PC-3 (cell line): ENCODE results near the gene MBTD1. TPM values are rescaled to one million over a fixed set of nuclear protein-coding genes. Genes with fewer than 3 reads are reported as not detected.

Source experiments
- ATAC-seq: fragments of 200-7000 bp; cut with Tn5 transposase; 2 replicates; pipeline ENCODE4 v1.9.1; 2020; ENCODE audit warnings: mild to moderate bottlenecking, moderate library complexity
- BruUV-seq: library from RNA; stranded (reverse); fragments of 400-500 nt; replicated peaks from 2 replicates; lab custom pipeline; 2021; lab: Mats Ljungman, UMichigan
- CTCF ChIA-PET: fragments of 300-600 bp; sonication (Branson Sonifier 250); formaldehyde crosslinking; loops from one replicate; lab custom pipeline; 2022; ENCODE audit warnings: antibody characterized with exemption; lab: Charles Lee
- POLR2A ChIA-PET: fragments of 300-600 bp; sonication (Branson Sonifier 250); formaldehyde crosslinking; loops from one replicate; lab custom pipeline; 2022; ENCODE audit warnings: antibody characterized with exemption; ENCODE audit not compliant: unreplicated experiment; lab: Charles Lee
- DNase-seq: peaks from one replicate; pipeline ENCODE4 v3.0.0-alpha.2; 2015
- H2AFZ ChIP-seq: fragments of 300-600 bp; sonication (generic); 2 replicates; pipeline ENCODE4 v1.6.0; 2016; ENCODE audit warnings: antibody characterized with exemption, low read length
- H3F3A ChIP-seq: fragments of 300-600 bp; sonication (generic); one replicate; pipeline ENCODE4 v1.6.0; 2017; ENCODE audit warnings: antibody characterized with exemption, low read length, control low read depth, mild to moderate bottlenecking; ENCODE audit not compliant: unreplicated experiment
- H3K27ac ChIP-seq: fragments of 300-600 bp; sonication (generic); 2 replicates; pipeline ENCODE4 v1.5.1; 2016; ENCODE audit warnings: mild to moderate bottlenecking, low read length
- H3K27me3 ChIP-seq: fragments of 300-600 bp; sonication (generic); 2 replicates; pipeline ENCODE4 v1.6.1; 2016; ENCODE audit warnings: low read length, mixed read lengths
- H3K36me3 ChIP-seq: fragments of 300-600 bp; sonication (generic); 2 replicates; pipeline ENCODE4 v1.6.1; 2016; ENCODE audit warnings: low read depth, mixed run types, low read length, mixed read lengths
- H3K4me1 ChIP-seq: fragments of 300-600 bp; sonication (generic); 2 replicates; pipeline ENCODE4 v1.5.1; 2016; ENCODE audit warnings: low read length; ENCODE audit not compliant: insufficient read depth
- H3K4me2 ChIP-seq: fragments of 300-600 bp; sonication (generic); 2 replicates; pipeline ENCODE4 v1.6.0; 2016; ENCODE audit warnings: low read length
- H3K4me3 ChIP-seq: fragments of 300-600 bp; sonication (generic); 2 replicates; pipeline ENCODE4 v1.5.1; 2016; ENCODE audit warnings: mild to moderate bottlenecking, low read length, mixed read lengths
- H3K79me2 ChIP-seq: fragments of 300-600 bp; sonication (generic); 2 replicates; pipeline ENCODE4 v1.6.1; 2017; ENCODE audit warnings: low read length, mixed read lengths
- H3K9ac ChIP-seq: fragments of 300-600 bp; sonication (generic); 2 replicates; pipeline ENCODE4 v1.6.0; 2016; ENCODE audit warnings: mild to moderate bottlenecking, low read length
- H3K9me2 ChIP-seq: fragments of 300-600 bp; sonication (generic); replicated peaks from 2 replicates; pipeline ENCODE4 v1.6.1; 2016; ENCODE audit warnings: mixed run types, low read length, mixed read lengths
- H3K9me3 ChIP-seq: fragments of 300-600 bp; sonication (generic); 2 replicates; pipeline ENCODE4 v1.6.1; 2016; ENCODE audit warnings: low read length, mixed read lengths
- H4K20me1 ChIP-seq: fragments of 300-600 bp; sonication (generic); 2 replicates; pipeline ENCODE4 v1.6.1; 2016; ENCODE audit warnings: low read length, mixed read lengths
- CTCF ChIP-seq: fragments of 300-600 bp; sonication (generic); conservative IDR thresholded peaks from 2 replicates; pipeline ENCODE4 v1.5.1; 2017; ENCODE audit warnings: antibody characterized with exemption, low read depth, mild to moderate bottlenecking, low read length
- EZH2 ChIP-seq: fragments of 300-600 bp; sonication (generic); IDR thresholded peaks from one replicate; pipeline ENCODE4 v1.6.1; 2017; ENCODE audit warnings: antibody characterized with exemption, mild to moderate bottlenecking, low read length; ENCODE audit not compliant: unreplicated experiment
- EZH2phosphoT487 ChIP-seq: fragments of 300-600 bp; sonication (generic); IDR thresholded peaks from 2 replicates; pipeline ENCODE4 v1.6.1; 2018; ENCODE audit warnings: mild to moderate bottlenecking, antibody characterized with exemption, low read length, borderline replicate concordance
- intact Hi-C: fragments of 100-400 bp; cut with micrococcal nuclease; formaldehyde crosslinking; loops from 2 replicates; pipeline ENCODE4 v1.9.0; 2023
- total RNA-seq: library from RNA; depleted of rRNA; stranded (reverse); fragments of >200 nt; gene quantifications from 2 replicates; pipeline ENCODE4 v1.2.3, GENCODE V29; 2014

Gene MBTD1
- total RNA-seq, 1 experiment from 2014 or later: 13.8 TPM

GRCh38 chr17:51153210-51154072 is 106.4 kb downstream of the MBTD1 start, which contains the start of gene NME1:
NME1 (plus strand) TSS chr17:51153559; CDS start chr17:51155655, 2,096 bp downstream.
- no TSS peak for BruUV-seq
- TF ChIP-seq CTCF: peak; percentile 98
- no peak for TF ChIP-seq EZH2
- no peak for TF ChIP-seq EZH2phosphoT487
- POLR2A ChIA-PET: interaction anchor here (0.5 to 1.7 kb wide), 6 partner anchors 32 to 287 kb away, joined by 3 to 13 read pairs (median 6); partner anchors contain the start of genes SPAG9 and TOB1
- peak within 1 kb of the TSS; percentile 95 for H3K4me2 ChIP-seq
- CTCF ChIA-PET: interaction anchor here (0.6 to 1.8 kb wide), 12 partner anchors 29 to 156 kb away, joined by 3 to 29 read pairs (median 4); partner anchors contain the start of gene SPAG9
- ATAC-seq (peak; percentile 91), DNase-seq (peak; percentile 100)
- H3K27me3 ChIP-seq: no peaks in the 10 kb centered on the region
- intact Hi-C loops: loop anchor here (1.0 to 5.0 kb wide), 6 partner anchors 32 to 286 kb away; partner anchors contain the start of gene TOB1
- peaks cover 51% of the 10 kb centered on the region for H3K79me2 ChIP-seq
- peaks cover 21% of the 10 kb centered on the region for H3K4me1 ChIP-seq
- H3K27ac ChIP-seq: peak within 1 kb of the TSS; percentile 74
- peaks cover 9% of the 10 kb centered on the region for H4K20me1 ChIP-seq
- H3K36me3 ChIP-seq: peaks cover 24% of the 10 kb centered on the region
- peak within 1 kb of the TSS; percentile 91 for H3K9ac ChIP-seq
- no peaks in the 10 kb centered on the region for H3K9me3 ChIP-seq
- peak within 1 kb of the TSS; percentile 81 for H2AFZ ChIP-seq
- no peaks in the 10 kb centered on the region for H3F3A ChIP-seq
- H3K4me3 ChIP-seq: peak within 1 kb of the TSS; percentile 87
- H3K9me2 ChIP-seq: no peaks in the 10 kb centered on the region

- Histone ChIP-seq H3K9ac (peak overlapping the region; percentile 35), H3K27me3 (no peaks in the 10 kb centered on the region), H3K79me2 (peaks cover 44% of the 10 kb centered on the region), H3K9me2 (no peaks in the 10 kb centered on the region), H4K20me1 (peaks cover 7% of the 10 kb centered on the region), H3K9me3 (no peaks in the 10 kb centered on the region), H2AFZ (peak overlapping the region; percentile 81), H3K4me1 (peaks cover 24% of the 10 kb centered on the region), H3K27ac (peak overlapping the region; percentile 40), H3K36me3 (peaks cover 20% of the 10 kb centered on the region), H3K4me2 (peak overlapping the region; percentile 89), H3F3A (no peaks in the 10 kb centered on the region), H3K4me3 (peak overlapping the region; percentile 64)
- DNase-seq (peak; percentile 40), ATAC-seq (peak; percentile 13)
- ChIA-PET CTCF (interaction anchor here (0.8 to 1.8 kb wide), 5 partner anchors 28 to 152 kb away, joined by 4 to 29 read pairs (median 7); partner anchors contain the start of gene SPAG9), POLR2A (interaction anchor here (0.6 to 1.7 kb wide), 5 partner anchors 32 to 149 kb away, joined by 3 to 13 read pairs (median 6); partner anchors contain the start of gene SPAG9)
- no peak for TF ChIP-seq CTCF
- no peak for TF ChIP-seq EZH2phosphoT487
- no peak for TF ChIP-seq EZH2
- intact Hi-C loops: loop anchor here (1.0 to 5.0 kb wide), 6 partner anchors 31 to 285 kb away; partner anchors contain the start of gene TOB1
- TSS peak; percentile 79 for BruUV-seq
Measured at GRCh38 chr17:51152766-51153209, 107.1 kb downstream of the MBTD1 start.
